DOHH2 (cell line): ENCODE data around the gene MYOZ1.
A peak's percentile ranks its signal among the peaks of the same experiment; 100 is the strongest.

Source experiments
- H3F3A ChIP-seq: fragments of 200-600 bp; sonication (generic), shearing (Covaris generic); 2 replicates; pipeline ENCODE4 v1.6.0; 2016; ENCODE audit warnings: antibody characterized with exemption, mild to moderate bottlenecking; ENCODE audit not compliant: control insufficient read depth, insufficient read depth
- H3K27ac ChIP-seq: fragments of 200-600 bp; sonication (generic); 2 replicates; pipeline ENCODE4 v1.5.1; 2014; ENCODE audit warnings: low read depth, mild to moderate bottlenecking, low read length, moderate library complexity
- H3K27me3 ChIP-seq: fragments of 200-600 bp; sonication (generic); 2 replicates; pipeline ENCODE4 v1.6.1; 2014; ENCODE audit warnings: mild to moderate bottlenecking, low read length, mixed read lengths; ENCODE audit not compliant: control insufficient read depth
- H3K36me3 ChIP-seq: fragments of 200-600 bp; sonication (generic); 2 replicates; pipeline ENCODE4 v1.6.1; 2014; ENCODE audit warnings: mild to moderate bottlenecking, low read length, moderate library complexity, mixed read lengths; ENCODE audit not compliant: control insufficient read depth
- H3K4me1 ChIP-seq: fragments of 200-600 bp; sonication (generic); 2 replicates; pipeline ENCODE4 v1.6.1; 2014; ENCODE audit warnings: mild to moderate bottlenecking, low read length, mixed read lengths; ENCODE audit not compliant: control insufficient read depth
- H3K4me2 ChIP-seq: fragments of 200-600 bp; sonication (generic); 2 replicates; pipeline ENCODE4 v1.6.0; 2014; ENCODE audit warnings: mild to moderate bottlenecking, low read length, moderate library complexity
- H3K4me3 ChIP-seq: fragments of 200-600 bp; sonication (generic); 2 replicates; pipeline ENCODE4 v1.5.1; 2014; ENCODE audit warnings: mild to moderate bottlenecking, low read length, mixed read lengths
- H3K79me2 ChIP-seq: fragments of 200-600 bp; sonication (generic); 2 replicates; pipeline ENCODE4 v1.6.1; 2014; ENCODE audit warnings: mild to moderate bottlenecking, low read length, mixed read lengths; ENCODE audit not compliant: control insufficient read depth
- H3K9me2 ChIP-seq: fragments of 200-600 bp; sonication (generic); replicated peaks from 2 replicates; pipeline ENCODE4 v1.6.1; 2014; ENCODE audit warnings: mild to moderate bottlenecking, low read length, mixed read lengths; ENCODE audit not compliant: control insufficient read depth
- H3K9me3 ChIP-seq: fragments of 200-600 bp; sonication (generic); 2 replicates; pipeline ENCODE4 v1.6.1; 2014; ENCODE audit warnings: antibody characterized with exemption, low read length, mixed read lengths; ENCODE audit not compliant: control insufficient read depth, insufficient read depth
- H4K20me1 ChIP-seq: fragments of 200-600 bp; sonication (generic); 2 replicates; pipeline ENCODE4 v1.6.0; 2014; ENCODE audit warnings: low read depth, mild to moderate bottlenecking, antibody characterized with exemption, low read length, moderate library complexity; ENCODE audit not compliant: control insufficient read depth, insufficient read depth
- CTCF ChIP-seq: fragments of 200-600 bp; sonication (generic); IDR thresholded peaks from one replicate; pipeline ENCODE4 v1.5.1; 2014; ENCODE audit warnings: antibody characterized with exemption, mild to moderate bottlenecking, low read depth, low read length; ENCODE audit not compliant: poor library complexity, severe bottlenecking
- EZH2phosphoT487 ChIP-seq: fragments of 200-600 bp; sonication (generic); IDR thresholded peaks from 2 replicates; pipeline ENCODE4 v1.6.1; 2017; ENCODE audit warnings: borderline replicate concordance, mild to moderate bottlenecking, antibody characterized with exemption, low read length, moderate library complexity, mixed read lengths

Gene MYOZ1

GRCh38 chr10:73650537-73651331 lies 9.5 kb upstream of the MYOZ1 start:
- Histone ChIP-seq H4K20me1 (no peaks in the 10 kb centered on the region), H3K4me2 (peak overlapping the region; percentile 8; the same call in 1 of the 2 replicates), H3K79me2 (no peaks in the 10 kb centered on the region), H3F3A (no peaks in the 10 kb centered on the region), H3K9me3 (no peaks in the 10 kb centered on the region), H3K4me3 (no peak overlapping the region), H3K4me1 (peaks cover 22% of the 10 kb centered on the region), H3K9me2 (no peaks in the 10 kb centered on the region), H3K36me3 (no peaks in the 10 kb centered on the region), H3K27me3 (no peaks in the 10 kb centered on the region), H3K27ac (no peak overlapping the region)
- TF ChIP-seq EZH2phosphoT487 (no peak), CTCF (no peak)

- Histone ChIP-seq H3F3A (no peaks in the 10 kb centered on the region), H3K9me3 (no peaks in the 10 kb centered on the region), H3K4me1 (peaks cover 22% of the 10 kb centered on the region), H3K9me2 (no peaks in the 10 kb centered on the region), H3K27ac (no peak overlapping the region), H3K4me2 (peak overlapping the region; percentile 8; the same call in 1 of the 2 replicates), H3K27me3 (no peaks in the 10 kb centered on the region), H4K20me1 (no peaks in the 10 kb centered on the region), H3K36me3 (no peaks in the 10 kb centered on the region), H3K4me3 (no peak overlapping the region), H3K79me2 (no peaks in the 10 kb centered on the region)
- TF ChIP-seq CTCF (no peak), EZH2phosphoT487 (no peak)
Measured at GRCh38 chr10:73649876-73650536, 8.7 kb upstream of the MYOZ1 start.

GRCh38 chr10:73648975-73649829 lies 7.9 kb upstream of the MYOZ1 start:
- Histone ChIP-seq H3K4me1 (peaks cover 22% of the 10 kb centered on the region), H3K36me3 (no peaks in the 10 kb centered on the region), H3K9me2 (no peaks in the 10 kb centered on the region), H3K27ac (no peak overlapping the region), H3K9me3 (no peaks in the 10 kb centered on the region), H4K20me1 (no peaks in the 10 kb centered on the region), H3K79me2 (no peaks in the 10 kb centered on the region), H3K27me3 (no peaks in the 10 kb centered on the region), H3K4me2 (no peak overlapping the region), H3F3A (no peaks in the 10 kb centered on the region), H3K4me3 (no peak overlapping the region)
- TF ChIP-seq CTCF (no peak), EZH2phosphoT487 (no peak)
